ENCODE measurements around the gene KAT6B. TPM values are rescaled to one million over a fixed set of nuclear protein-coding genes. Genes with fewer than 3 reads are reported as not detected.
"Not testable (repeated sequence)": the region's sequence is repeated elsewhere in the genome, so short reads cannot be mapped to it uniquely, and the experiment has no call there.

Gene KAT6B
- 11.7 and 15.6 TPM in 2 replicates for total RNA-seq

GRCh38 chr10:74826142-74827044 lies at the start of gene KAT6B:
KAT6B (plus strand) TSS chr10:74826600; CDS start chr10:74842858, 16,258 bp downstream.
- peak; percentile 100 for DNase-seq (ENCODE audit: extremely low read depth, low read depth, low spot score)

GRCh38 chr10:74778436-74779094 lies 47.8 kb upstream of the KAT6B start:
- DNase-seq (ENCODE audit: extremely low read depth, low read depth, low spot score): no peak

- not testable (repeated sequence) for DNase-seq (ENCODE audit: extremely low read depth, low read depth, low spot score)
Observed at GRCh38 chr10:74781870-74782269, 44.5 kb upstream of the KAT6B start.

GRCh38 chr10:74784462-74784861 lies 41.9 kb upstream of the KAT6B start:
- DNase-seq (ENCODE audit: extremely low read depth, low read depth, low spot score): no peak

GRCh38 chr10:74786126-74786525 lies 40.3 kb upstream of the KAT6B start:
- no peak for DNase-seq (ENCODE audit: extremely low read depth, low read depth, low spot score)

GRCh38 chr10:74787457-74787856 lies 38.9 kb upstream of the KAT6B start:
- no peak for DNase-seq (ENCODE audit: extremely low read depth, low read depth, low spot score)

GRCh38 chr10:74791979-74792378 lies 34.4 kb upstream of the KAT6B start:
- not testable (repeated sequence) for DNase-seq (ENCODE audit: extremely low read depth, low read depth, low spot score)

GRCh38 chr10:74792726-74793125 lies 33.7 kb upstream of the KAT6B start:
- DNase-seq (ENCODE audit: extremely low read depth, low read depth, low spot score): no peak

- not testable (repeated sequence) for DNase-seq (ENCODE audit: extremely low read depth, low read depth, low spot score)
Observed at GRCh38 chr10:74793240-74793639, 33.2 kb upstream of the KAT6B start.

GRCh38 chr10:74794531-74794930 lies 31.9 kb upstream of the KAT6B start:
- no peak for DNase-seq (ENCODE audit: extremely low read depth, low read depth, low spot score)

- no peak for DNase-seq (ENCODE audit: extremely low read depth, low read depth, low spot score)
Observed at GRCh38 chr10:74797550-74797949, 28.9 kb upstream of the KAT6B start.

- peak; percentile 96 for DNase-seq (ENCODE audit: extremely low read depth, low read depth, low spot score)
Observed at GRCh38 chr10:74799721-74800221, 26.6 kb upstream of the KAT6B start.

- no peak for DNase-seq (ENCODE audit: extremely low read depth, low read depth, low spot score)
Observed at GRCh38 chr10:74801447-74801846, 25.0 kb upstream of the KAT6B start.

GRCh38 chr10:74808501-74808900 lies 17.9 kb upstream of the KAT6B start:
- no peak for DNase-seq (ENCODE audit: extremely low read depth, low read depth, low spot score)

GRCh38 chr10:74810087-74810486 lies 16.3 kb upstream of the KAT6B start:
- DNase-seq (ENCODE audit: extremely low read depth, low read depth, low spot score): no peak

GRCh38 chr10:74813381-74814259 lies 12.8 kb upstream of the KAT6B start:
- DNase-seq (ENCODE audit: extremely low read depth, low read depth, low spot score): no peak

- DNase-seq (ENCODE audit: extremely low read depth, low read depth, low spot score): no peak
Observed at GRCh38 chr10:74814797-74815196, 11.6 kb upstream of the KAT6B start.

GRCh38 chr10:74816824-74817498 lies 9.4 kb upstream of the KAT6B start:
- no peak for DNase-seq (ENCODE audit: extremely low read depth, low read depth, low spot score)

GRCh38 chr10:74821501-74821900 lies 4.9 kb upstream of the KAT6B start:
- DNase-seq (ENCODE audit: extremely low read depth, low read depth, low spot score): no peak

- no peak for DNase-seq (ENCODE audit: extremely low read depth, low read depth, low spot score)
Observed at GRCh38 chr10:74822101-74822500, 4.3 kb upstream of the KAT6B start.

Data from glomerular endothelial cell (primary cell).